ENCODE measurements around the gene MIER2.

DNA sequence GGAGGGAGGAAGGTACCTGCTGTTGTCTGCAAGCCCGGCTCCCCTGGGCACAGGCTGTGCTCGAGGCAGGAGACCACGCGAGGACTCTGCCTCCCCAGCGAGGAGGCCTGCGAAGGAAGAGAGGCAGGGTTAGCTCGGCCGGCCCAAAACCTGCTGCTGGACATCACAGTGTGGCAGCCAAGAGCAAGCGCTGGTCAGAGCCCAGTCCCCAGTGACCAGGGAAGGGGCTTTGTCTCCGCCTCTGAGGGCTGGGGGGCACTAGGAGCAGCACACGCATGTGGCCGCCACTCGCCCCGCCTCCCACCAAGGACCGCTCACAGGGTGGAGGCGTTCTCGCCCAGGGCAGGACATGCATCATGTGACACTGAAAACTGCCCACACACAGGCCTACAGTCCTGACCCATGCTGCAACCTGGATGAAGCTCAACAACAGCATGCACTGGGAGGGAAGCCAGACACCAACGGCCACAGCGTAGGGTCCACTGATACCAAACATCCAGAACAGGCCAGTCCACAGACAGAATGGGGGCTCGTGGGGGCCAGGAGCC, 8.5 kb downstream of the MIER2 start:
- TF ChIP-seq, protein P1, sequence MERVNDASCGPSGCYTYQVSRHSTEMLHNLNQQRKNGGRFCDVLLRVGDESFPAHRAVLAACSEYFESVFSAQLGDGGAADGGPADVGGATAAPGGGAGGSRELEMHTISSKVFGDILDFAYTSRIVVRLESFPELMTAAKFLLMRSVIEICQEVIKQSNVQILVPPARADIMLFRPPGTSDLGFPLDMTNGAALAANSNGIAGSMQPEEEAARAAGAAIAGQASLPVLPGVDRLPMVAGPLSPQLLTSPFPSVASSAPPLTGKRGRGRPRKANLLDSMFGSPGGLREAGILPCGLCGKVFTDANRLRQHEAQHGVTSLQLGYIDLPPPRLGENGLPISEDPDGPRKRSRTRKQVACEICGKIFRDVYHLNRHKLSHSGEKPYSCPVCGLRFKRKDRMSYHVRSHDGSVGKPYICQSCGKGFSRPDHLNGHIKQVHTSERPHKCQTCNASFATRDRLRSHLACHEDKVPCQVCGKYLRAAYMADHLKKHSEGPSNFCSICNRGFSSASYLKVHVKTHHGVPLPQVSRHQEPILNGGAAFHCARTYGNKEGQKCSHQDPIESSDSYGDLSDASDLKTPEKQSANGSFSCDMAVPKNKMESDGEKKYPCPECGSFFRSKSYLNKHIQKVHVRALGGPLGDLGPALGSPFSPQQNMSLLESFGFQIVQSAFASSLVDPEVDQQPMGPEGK (CRISPR knock-in tag; IDR thresholded peaks at IDR 0.05; ENCODE audit: borderline replicate concordance), result no peak
- TF ChIP-seq SNAI2 (CRISPR knock-in tag; IDR thresholded peaks at IDR 0.05) (no peak), ESRRG (CRISPR knock-in tag; IDR thresholded peaks at IDR 0.05) (no peak), BACH2 (CRISPR knock-in tag; IDR thresholded peaks at IDR 0.05; ENCODE audit: borderline replicate concordance) (no peak), TCF4 (CRISPR knock-in tag; IDR thresholded peaks at IDR 0.05; ENCODE audit: borderline replicate concordance) (no peak), PPARA (CRISPR knock-in tag; IDR thresholded peaks at IDR 0.05; ENCODE audit: borderline replicate concordance) (no peak), ARNTL (CRISPR knock-in tag; IDR thresholded peaks at IDR 0.05; ENCODE audit: borderline replicate concordance, low read depth) (no peak), ZFP30 (CRISPR knock-in tag; IDR thresholded peaks at IDR 0.05) (no peak), GLIS3 (CRISPR knock-in tag; IDR thresholded peaks at IDR 0.05) (no peak), ISL1 (CRISPR knock-in tag; IDR thresholded peaks at IDR 0.05) (no peak), ZNF8 (CRISPR knock-in tag; IDR thresholded peaks at IDR 0.05) (no peak)
- TF ChIP-seq, protein P2, sequence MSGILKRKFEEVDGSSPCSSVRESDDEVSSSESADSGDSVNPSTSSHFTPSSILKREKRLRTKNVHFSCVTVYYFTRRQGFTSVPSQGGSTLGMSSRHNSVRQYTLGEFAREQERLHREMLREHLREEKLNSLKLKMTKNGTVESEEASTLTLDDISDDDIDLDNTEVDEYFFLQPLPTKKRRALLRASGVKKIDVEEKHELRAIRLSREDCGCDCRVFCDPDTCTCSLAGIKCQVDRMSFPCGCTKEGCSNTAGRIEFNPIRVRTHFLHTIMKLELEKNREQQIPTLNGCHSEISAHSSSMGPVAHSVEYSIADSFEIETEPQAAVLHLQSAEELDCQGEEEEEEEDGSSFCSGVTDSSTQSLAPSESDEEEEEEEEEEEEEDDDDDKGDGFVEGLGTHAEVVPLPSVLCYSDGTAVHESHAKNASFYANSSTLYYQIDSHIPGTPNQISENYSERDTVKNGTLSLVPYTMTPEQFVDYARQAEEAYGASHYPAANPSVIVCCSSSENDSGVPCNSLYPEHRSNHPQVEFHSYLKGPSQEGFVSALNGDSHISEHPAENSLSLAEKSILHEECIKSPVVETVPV (CRISPR knock-in tag; IDR thresholded peaks at IDR 0.05), result no peak
- TF ChIP-seq, protein P3, sequence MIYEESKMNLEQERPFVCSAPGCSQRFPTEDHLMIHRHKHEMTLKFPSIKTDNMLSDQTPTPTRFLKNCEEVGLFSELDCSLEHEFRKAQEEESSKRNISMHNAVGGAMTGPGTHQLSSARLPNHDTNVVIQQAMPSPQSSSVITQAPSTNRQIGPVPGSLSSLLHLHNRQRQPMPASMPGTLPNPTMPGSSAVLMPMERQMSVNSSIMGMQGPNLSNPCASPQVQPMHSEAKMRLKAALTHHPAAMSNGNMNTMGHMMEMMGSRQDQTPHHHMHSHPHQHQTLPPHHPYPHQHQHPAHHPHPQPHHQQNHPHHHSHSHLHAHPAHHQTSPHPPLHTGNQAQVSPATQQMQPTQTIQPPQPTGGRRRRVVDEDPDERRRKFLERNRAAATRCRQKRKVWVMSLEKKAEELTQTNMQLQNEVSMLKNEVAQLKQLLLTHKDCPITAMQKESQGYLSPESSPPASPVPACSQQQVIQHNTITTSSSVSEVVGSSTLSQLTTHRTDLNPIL (CRISPR knock-in tag; IDR thresholded peaks at IDR 0.05; ENCODE audit: low read depth), result no peak
- TF ChIP-seq, protein P4, sequence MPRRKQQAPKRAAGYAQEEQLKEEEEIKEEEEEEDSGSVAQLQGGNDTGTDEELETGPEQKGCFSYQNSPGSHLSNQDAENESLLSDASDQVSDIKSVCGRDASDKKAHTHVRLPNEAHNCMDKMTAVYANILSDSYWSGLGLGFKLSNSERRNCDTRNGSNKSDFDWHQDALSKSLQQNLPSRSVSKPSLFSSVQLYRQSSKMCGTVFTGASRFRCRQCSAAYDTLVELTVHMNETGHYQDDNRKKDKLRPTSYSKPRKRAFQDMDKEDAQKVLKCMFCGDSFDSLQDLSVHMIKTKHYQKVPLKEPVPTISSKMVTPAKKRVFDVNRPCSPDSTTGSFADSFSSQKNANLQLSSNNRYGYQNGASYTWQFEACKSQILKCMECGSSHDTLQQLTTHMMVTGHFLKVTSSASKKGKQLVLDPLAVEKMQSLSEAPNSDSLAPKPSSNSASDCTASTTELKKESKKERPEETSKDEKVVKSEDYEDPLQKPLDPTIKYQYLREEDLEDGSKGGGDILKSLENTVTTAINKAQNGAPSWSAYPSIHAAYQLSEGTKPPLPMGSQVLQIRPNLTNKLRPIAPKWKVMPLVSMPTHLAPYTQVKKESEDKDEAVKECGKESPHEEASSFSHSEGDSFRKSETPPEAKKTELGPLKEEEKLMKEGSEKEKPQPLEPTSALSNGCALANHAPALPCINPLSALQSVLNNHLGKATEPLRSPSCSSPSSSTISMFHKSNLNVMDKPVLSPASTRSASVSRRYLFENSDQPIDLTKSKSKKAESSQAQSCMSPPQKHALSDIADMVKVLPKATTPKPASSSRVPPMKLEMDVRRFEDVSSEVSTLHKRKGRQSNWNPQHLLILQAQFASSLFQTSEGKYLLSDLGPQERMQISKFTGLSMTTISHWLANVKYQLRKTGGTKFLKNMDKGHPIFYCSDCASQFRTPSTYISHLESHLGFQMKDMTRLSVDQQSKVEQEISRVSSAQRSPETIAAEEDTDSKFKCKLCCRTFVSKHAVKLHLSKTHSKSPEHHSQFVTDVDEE (CRISPR knock-in tag; IDR thresholded peaks at IDR 0.05), result no peak
